A549 (cell line): ENCODE measurements around the gene PRR22. TPM values are rescaled to one million over a fixed set of nuclear protein-coding genes. Genes with fewer than 3 reads are reported as not detected.
"Not testable (repeated sequence)": the region's sequence is repeated elsewhere in the genome, so short reads cannot be mapped to it uniquely, and the experiment has no call there.

ENCODE experiments used
- ATAC-seq, 2 experiments: fragments of 200-7000 bp in 1 of 2; fragments of >200 bp in 1 of 2; cut with Nextera tagmentation in 1 of 2; cut with Tn5 transposase in 1 of 2; 3 replicates each; pipeline versions ENCODE4 v1.8.0 to v1.9.1; 2018 to 2020; ENCODE audit warnings: mild to moderate bottlenecking in 1 of 2, moderate library complexity in 1 of 2
- CTCF ChIA-PET: fragments of 300-600 bp; sonication (Branson Sonifier 250); formaldehyde crosslinking; extraction: SDS; loops from one replicate; lab custom pipeline; 2021; ENCODE audit warnings: antibody characterized with exemption, inconsistent platforms; lab: Yijun Ruan, JAX
- POLR2A ChIA-PET: fragments of 350-600 bp; formaldehyde crosslinking; extraction: SDS; loops from one replicate; lab custom pipeline; 2021; ENCODE audit warnings: antibody characterized with exemption, inconsistent platforms; lab: Yijun Ruan, JAX
- DNase-seq, 2 experiments: peaks; one replicate each; pipeline versions ENCODE4 v3.0.0 to v3.0.0-alpha.2; 2011 to 2016; ENCODE audit warnings: low read depth in 1 of 2, low spot score in 1 of 2
- FAIRE-seq: peaks from 2 replicates; lab custom pipeline; 2011; peaks lifted over from hg19 to GRCh38; lab: Jason Lieb, UNC
- H3K27ac ChIP-seq, 2 experiments: fragments of >200 bp; sonication (Bioruptor Twin); formaldehyde crosslinking; 3 replicates each; pipeline ENCODE4 v1.5.1; 2016 to 2017
- H3K4me1 ChIP-seq: fragments of >200 bp; sonication (Bioruptor Twin); formaldehyde crosslinking; 3 replicates; pipeline ENCODE4 v1.6.1; 2016
- H3K4me2 ChIP-seq: fragments of >200 bp; sonication (Bioruptor Twin); formaldehyde crosslinking; 3 replicates; pipeline ENCODE4 v1.6.1; 2016
- H3K4me3 ChIP-seq: fragments of >200 bp; sonication (Bioruptor Twin); formaldehyde crosslinking; 3 replicates; pipeline ENCODE4 v1.5.1; 2016
- H3K9me3 ChIP-seq: fragments of >200 bp; sonication (Bioruptor Twin); formaldehyde crosslinking; 3 replicates; pipeline ENCODE4 v1.6.1; 2016
- HDAC2 ChIP-seq: fragments of 200-600 bp; sonication (generic); IDR thresholded peaks from 2 replicates; pipeline ENCODE4 v1.6.1; 2016
- POLR2A ChIP-seq: IDR thresholded peaks from 2 replicates; pipeline ENCODE4 v1.6.1; 2012; ENCODE audit warnings: mild to moderate bottlenecking, low read length
- RARB ChIP-seq: fragments of 250-450 bp; sonication (Bioruptor Pico); IDR thresholded peaks from 2 replicates; pipeline ENCODE4 v1.8.0; 2021; ENCODE audit warnings: mild to moderate bottlenecking, moderate library complexity
- WGBS: methylation state at CpG from one replicate; pipeline ENCODE4 v1.1.6; 2017; ENCODE audit errors: missing lambda C conversion rate; 5-methylcytosine and 5-hydroxymethylcytosine counted together
- polyA plus RNA-seq, 4 experiments: library from polyadenylated mRNA; depleted of rRNA in 3 of 4; stranded (reverse); fragments of >200 nt; fragmentation: RNase III in 1 of 4; extraction: RNeasy Plus Mini Kit Qiagen cat#74134 plus additional on column Dnase treatment in 1 of 4; gene quantifications; 2 replicates in 3 of 4; 3 replicates in 1 of 4; pipeline ENCODE4 v1.2.3, GENCODE V29; 2011 to 2017

Gene PRR22
- polyA plus RNA-seq, 2 of the 4 experiments (the other 2 are of a cell fraction) = 0.65 to 2.2 TPM

- DNase-seq = no peak
- TF ChIP-seq HDAC2 (no peak), POLR2A (no peak), RARB (no peak)
- H3K4me2 ChIP-seq = no peak overlapping the region
- FAIRE-seq = no peak
- no peak for ATAC-seq
- 71% methylated on average over 8 of the region's 8 CpGs for WGBS
- no peaks in the 10 kb centered on the region for H3K9me3 ChIP-seq
- no peaks in the 10 kb centered on the region for H3K4me1 ChIP-seq
- CTCF ChIA-PET = interaction anchor here (1.2 kb wide), 1 partner anchor 18 kb away, joined by 4 read pairs; no protein-coding TSS in a partner anchor
- H3K4me3 ChIP-seq = no peak overlapping the region
- POLR2A ChIA-PET = no interaction called here
- no peak overlapping the region for H3K27ac ChIP-seq
Observed at GRCh38 chr19:5738423-5738822, 46.1 kb downstream of the PRR22 start.

- WGBS = 80% methylated on average over 2 of the region's 2 CpGs
- H3K9me3 ChIP-seq, DNase-seq, H3K4me3 ChIP-seq, ATAC-seq, CTCF ChIA-PET, H3K27ac ChIP-seq, H3K4me1 ChIP-seq, H3K4me2 ChIP-seq, FAIRE-seq, POLR2A ChIA-PET: not testable (repeated sequence)
Observed at GRCh38 chr19:5733172-5733571, 51.4 kb downstream of the PRR22 start.

Other genes starting within 250 kb of the PRR22 start
- gene TINCR, start 216.8 kb downstream of the PRR22 start, polyA plus RNA-seq (2011; rRNA removed) = 1.2 TPM in 2 replicates
- 1.6 to 1.9 TPM (median 1.8 TPM) in 3 replicates for gene TINCR, start 216.8 kb downstream of the PRR22 start, polyA plus RNA-seq (2017; fragmentation: RNase III; extraction: RNeasy Plus Mini Kit Qiagen cat#74134 plus additional on column Dnase treatment)
- 23.4 and 33.2 TPM in 2 replicates for gene SAFB2, start 162.0 kb downstream of the PRR22 start, polyA plus RNA-seq (2011; rRNA removed)
- gene SAFB2, start 162.0 kb downstream of the PRR22 start, polyA plus RNA-seq (2017; fragmentation: RNase III; extraction: RNeasy Plus Mini Kit Qiagen cat#74134 plus additional on column Dnase treatment) = 42.2 to 52.3 TPM (median 51.2 TPM) in 3 replicates
- gene SAFB, start 161.7 kb downstream of the PRR22 start, polyA plus RNA-seq (2011; rRNA removed) = 37.5 and 55.0 TPM in 2 replicates
- gene SAFB, start 161.7 kb downstream of the PRR22 start, polyA plus RNA-seq (2017; fragmentation: RNase III; extraction: RNeasy Plus Mini Kit Qiagen cat#74134 plus additional on column Dnase treatment) = 69.8 to 74.3 TPM (median 74.0 TPM) in 3 replicates
- gene MICOS13, start 104.2 kb downstream of the PRR22 start, polyA plus RNA-seq (2011; rRNA removed) = 19.1 and 20.5 TPM in 2 replicates
- gene MICOS13, start 104.2 kb downstream of the PRR22 start, polyA plus RNA-seq (2017; fragmentation: RNase III; extraction: RNeasy Plus Mini Kit Qiagen cat#74134 plus additional on column Dnase treatment) = 43.1 to 48.8 TPM (median 48.6 TPM) in 3 replicates
- 2.5 and 2.8 TPM in 2 replicates for gene HSD11B1L, start 103.7 kb downstream of the PRR22 start, polyA plus RNA-seq (2011; rRNA removed)
- 2.7 to 4.8 TPM (median 4.8 TPM) in 3 replicates for gene HSD11B1L, start 103.7 kb downstream of the PRR22 start, polyA plus RNA-seq (2017; fragmentation: RNase III; extraction: RNeasy Plus Mini Kit Qiagen cat#74134 plus additional on column Dnase treatment)
- 329 and 368 TPM in 2 replicates for gene RPL36, start 94.5 kb downstream of the PRR22 start, polyA plus RNA-seq (2011; rRNA removed)
- 1,385 to 1,590 TPM (median 1,396 TPM) in 3 replicates for gene RPL36, start 94.5 kb downstream of the PRR22 start, polyA plus RNA-seq (2017; fragmentation: RNase III; extraction: RNeasy Plus Mini Kit Qiagen cat#74134 plus additional on column Dnase treatment)
- gene LONP1, start 64.6 kb downstream of the PRR22 start, polyA plus RNA-seq (2011; rRNA removed) = 41.2 and 42.7 TPM in 2 replicates
- gene LONP1, start 64.6 kb downstream of the PRR22 start, polyA plus RNA-seq (2017; fragmentation: RNase III; extraction: RNeasy Plus Mini Kit Qiagen cat#74134 plus additional on column Dnase treatment) = 65.2 to 68.9 TPM (median 66.4 TPM) in 3 replicates
- 0.03 TPM in 1 of 2 replicates, not detected in the other for gene CATSPERD, start 64.1 kb downstream of the PRR22 start, polyA plus RNA-seq (2011; rRNA removed)
- gene CATSPERD, start 64.1 kb downstream of the PRR22 start, polyA plus RNA-seq (2017; fragmentation: RNase III; extraction: RNeasy Plus Mini Kit Qiagen cat#74134 plus additional on column Dnase treatment) = 0.17 TPM in 1 of 3 replicates, not detected in the others
- gene DUS3L, start 6.4 kb upstream of the PRR22 start, polyA plus RNA-seq (2011; rRNA removed) = 15.5 and 16.3 TPM in 2 replicates
- gene DUS3L, start 6.4 kb upstream of the PRR22 start, polyA plus RNA-seq (2017; fragmentation: RNase III; extraction: RNeasy Plus Mini Kit Qiagen cat#74134 plus additional on column Dnase treatment) = 26.9 to 29.4 TPM (median 27.9 TPM) in 3 replicates
- gene NRTN, start 20.3 kb upstream of the PRR22 start, polyA plus RNA-seq (2011; rRNA removed) = 0.32 and 0.38 TPM in 2 replicates
- 0.45 to 0.61 TPM (median 0.50 TPM) in 3 replicates for gene NRTN, start 20.3 kb upstream of the PRR22 start, polyA plus RNA-seq (2017; fragmentation: RNase III; extraction: RNeasy Plus Mini Kit Qiagen cat#74134 plus additional on column Dnase treatment)
- gene FUT6, start 55.0 kb upstream of the PRR22 start, polyA plus RNA-seq (2011; rRNA removed) = 0.12 TPM in 1 of 2 replicates, not detected in the other
- gene FUT6, start 55.0 kb upstream of the PRR22 start, polyA plus RNA-seq (2017; fragmentation: RNase III; extraction: RNeasy Plus Mini Kit Qiagen cat#74134 plus additional on column Dnase treatment) = not detected in 3 replicates
- 0.09 and 0.20 TPM in 2 replicates for gene FUT3, start 66.7 kb upstream of the PRR22 start, polyA plus RNA-seq (2011; rRNA removed)
- gene FUT3, start 66.7 kb upstream of the PRR22 start, polyA plus RNA-seq (2017; fragmentation: RNase III; extraction: RNeasy Plus Mini Kit Qiagen cat#74134 plus additional on column Dnase treatment) = 0.09 TPM in 1 of 3 replicates, not detected in the others
- 0.04 TPM in 1 of 2 replicates, not detected in the other for gene FUT5, start 85.8 kb upstream of the PRR22 start, polyA plus RNA-seq (2011; rRNA removed)
- gene FUT5, start 85.8 kb upstream of the PRR22 start, polyA plus RNA-seq (2017; fragmentation: RNase III; extraction: RNeasy Plus Mini Kit Qiagen cat#74134 plus additional on column Dnase treatment) = not detected in 3 replicates
- gene NDUFA11, start 119.0 kb upstream of the PRR22 start, polyA plus RNA-seq (2011; rRNA removed) = 75.0 and 98.5 TPM in 2 replicates
- gene NDUFA11, start 119.0 kb upstream of the PRR22 start, polyA plus RNA-seq (2017; fragmentation: RNase III; extraction: RNeasy Plus Mini Kit Qiagen cat#74134 plus additional on column Dnase treatment) = 170 to 173 TPM (median 171 TPM) in 3 replicates
- gene VMAC, start 120.1 kb upstream of the PRR22 start, polyA plus RNA-seq (2011; rRNA removed) = 1.1 and 1.5 TPM in 2 replicates
- 0.79 to 1.6 TPM (median 1.4 TPM) in 3 replicates for gene VMAC, start 120.1 kb upstream of the PRR22 start, polyA plus RNA-seq (2017; fragmentation: RNase III; extraction: RNeasy Plus Mini Kit Qiagen cat#74134 plus additional on column Dnase treatment)
- gene CAPS, start 129.5 kb upstream of the PRR22 start, polyA plus RNA-seq (2011; rRNA removed) = 1.2 and 1.4 TPM in 2 replicates
- gene CAPS, start 129.5 kb upstream of the PRR22 start, polyA plus RNA-seq (2017; fragmentation: RNase III; extraction: RNeasy Plus Mini Kit Qiagen cat#74134 plus additional on column Dnase treatment) = 1.5 to 2.0 TPM (median 1.7 TPM) in 3 replicates
- gene RANBP3, start 193.4 kb upstream of the PRR22 start, polyA plus RNA-seq (2011; rRNA removed) = 39.2 and 43.3 TPM in 2 replicates
- gene RANBP3, start 193.4 kb upstream of the PRR22 start, polyA plus RNA-seq (2017; fragmentation: RNase III; extraction: RNeasy Plus Mini Kit Qiagen cat#74134 plus additional on column Dnase treatment) = 48.0 to 54.7 TPM (median 53.5 TPM) in 3 replicates